GM12892 (cell line): ENCODE data around the gene FARSA.
"Not testable (repeated sequence)": the region's sequence is repeated elsewhere in the genome, so short reads cannot be mapped to it uniquely, and the experiment has no call there.

Source experiments
- DNase-seq: peaks from one replicate; pipeline ENCODE4 v3.0.0; 2011; ENCODE audit not compliant: insufficient read length
- FAIRE-seq: peaks from 2 replicates; lab custom pipeline; 2011; peaks lifted over from hg19 to GRCh38; lab: Jason Lieb, UNC
- POLR2A ChIP-seq: IDR thresholded peaks from 2 replicates; pipeline ENCODE4 v1.6.1; 2011; ENCODE audit warnings: low read depth, low read length, control low read depth
- POLR2AphosphoS5 ChIP-seq: IDR thresholded peaks from 2 replicates; pipeline ENCODE4 v1.6.1; 2011; ENCODE audit warnings: low read depth, low read length, control low read depth
- TAF1 ChIP-seq: IDR thresholded peaks from 2 replicates; pipeline ENCODE4 v1.6.1; 2011; ENCODE audit warnings: low read depth, mild to moderate bottlenecking, control low read depth, low read length, borderline replicate concordance

FARSA gene

GRCh38 chr19:12952488-12953137, 19.1 kb upstream of the FARSA start:
- FAIRE-seq (no peak), DNase-seq (no peak)
- TF ChIP-seq POLR2A (no peak), TAF1 (no peak), POLR2AphosphoS5 (no peak)

- not testable (repeated sequence) for DNase-seq, FAIRE-seq
These were observed 18.5 kb upstream of the FARSA start for GRCh38 chr19:12952050-12952449.

DNA sequence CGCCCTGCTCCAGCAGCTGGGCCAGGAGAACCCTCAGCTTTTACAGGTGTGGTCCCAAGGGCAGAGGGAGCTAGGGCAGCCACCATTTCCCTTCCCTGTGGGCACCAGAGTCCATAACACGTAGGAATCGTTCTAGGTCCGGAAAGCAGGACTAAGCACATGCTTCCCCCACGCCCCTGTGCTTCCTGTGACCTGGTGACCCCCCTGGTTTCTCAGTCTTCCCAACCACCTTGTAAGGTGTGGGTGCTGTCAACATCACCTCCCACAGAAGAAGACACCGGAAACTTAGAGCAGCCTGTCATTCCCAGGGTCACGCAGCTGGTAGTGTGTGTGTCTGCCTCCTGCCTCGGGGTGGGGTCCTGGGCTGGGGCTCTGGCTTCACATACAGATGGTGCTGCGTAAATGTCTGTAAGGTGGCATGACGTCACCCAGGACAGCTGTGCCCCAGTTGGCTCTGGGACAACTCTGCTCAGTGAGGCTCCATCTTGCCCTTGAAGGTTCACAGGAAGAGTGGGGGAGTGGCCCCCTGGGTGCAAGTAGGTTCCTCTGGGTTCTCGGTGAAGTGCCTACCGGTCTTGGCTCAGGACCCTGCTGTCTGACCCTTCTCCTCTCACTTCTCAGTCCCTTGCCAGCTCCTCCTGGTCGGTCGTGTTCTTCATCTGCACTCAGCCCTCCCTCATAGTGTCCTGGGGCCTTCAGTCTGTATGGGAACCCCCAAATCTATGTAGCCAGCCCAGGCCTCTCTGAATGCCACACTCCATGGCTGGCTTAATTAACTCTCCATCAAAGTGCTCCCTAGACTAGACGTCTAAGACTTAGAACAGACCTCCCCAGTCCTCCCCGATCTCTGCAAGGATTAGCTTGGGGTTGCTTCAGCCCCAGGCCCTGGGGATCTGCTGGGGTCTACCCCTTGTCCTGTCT, 16.1 kb upstream of the FARSA start:
- FAIRE-seq, result no peak
- DNase-seq, result no peak
- TF ChIP-seq TAF1, result no peak
- 0 out of 2 replicates have a peak, but pooled peaks have one; percentile 12 for TF ChIP-seq POLR2AphosphoS5
- TF ChIP-seq POLR2A, result no peak

- TF ChIP-seq TAF1, result no peak
- 0 out of 2 replicates have a peak, but pooled peaks have one; percentile 4 for TF ChIP-seq POLR2AphosphoS5
- FAIRE-seq (no peak), DNase-seq (no peak)
These were observed 15.3 kb upstream of the FARSA start for GRCh38 chr19:12948612-12949362.

- no peak for DNase-seq
- TF ChIP-seq POLR2AphosphoS5, result 0 out of 2 replicates have a peak, but pooled peaks have one; percentile 0
- TF ChIP-seq POLR2A, result peak; percentile 32; the same call in 1 of the 2 replicates
- no peak for TF ChIP-seq TAF1
- no peak for FAIRE-seq
These were observed 14.4 kb upstream of the FARSA start for GRCh38 chr19:12947702-12948611.

DNA sequence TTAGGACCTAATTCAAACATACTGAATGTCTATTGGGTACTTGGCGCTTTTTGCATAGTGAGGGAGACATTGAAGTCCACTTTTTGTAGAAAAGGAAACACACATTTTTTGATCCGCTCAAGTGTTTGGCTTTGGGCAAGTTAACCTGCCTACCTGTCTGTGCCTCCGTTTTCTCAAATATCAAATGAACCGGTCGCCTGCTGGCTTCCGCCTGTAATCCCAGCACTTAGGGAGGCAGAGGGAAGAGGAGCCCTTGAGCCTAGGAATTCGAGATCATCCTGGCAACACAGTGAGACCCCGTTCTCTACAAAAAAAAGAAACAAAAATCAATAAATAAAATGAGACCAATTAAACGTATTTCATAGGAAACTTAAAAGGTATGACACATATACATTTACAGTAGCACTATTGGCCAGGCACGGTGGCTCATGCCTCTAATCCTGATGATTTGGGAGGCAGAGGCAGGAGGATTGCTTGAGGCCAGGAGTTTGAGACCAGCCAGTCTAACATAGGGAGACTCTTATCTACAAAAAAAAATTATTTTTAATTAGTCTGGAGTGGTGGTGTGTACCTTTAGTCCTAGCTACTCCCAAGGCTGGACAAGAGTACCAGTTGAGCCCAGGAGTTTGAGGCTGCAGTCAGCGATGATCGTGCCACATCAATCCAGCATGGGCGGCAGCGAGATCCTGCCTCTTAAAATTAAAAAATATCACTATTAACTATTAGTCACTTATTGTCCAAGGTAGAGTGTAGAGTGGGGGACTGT, 13.4 kb upstream of the FARSA start:
- DNase-seq, result no peak
- no peak for TF ChIP-seq POLR2AphosphoS5
- FAIRE-seq, result no peak

DNA sequence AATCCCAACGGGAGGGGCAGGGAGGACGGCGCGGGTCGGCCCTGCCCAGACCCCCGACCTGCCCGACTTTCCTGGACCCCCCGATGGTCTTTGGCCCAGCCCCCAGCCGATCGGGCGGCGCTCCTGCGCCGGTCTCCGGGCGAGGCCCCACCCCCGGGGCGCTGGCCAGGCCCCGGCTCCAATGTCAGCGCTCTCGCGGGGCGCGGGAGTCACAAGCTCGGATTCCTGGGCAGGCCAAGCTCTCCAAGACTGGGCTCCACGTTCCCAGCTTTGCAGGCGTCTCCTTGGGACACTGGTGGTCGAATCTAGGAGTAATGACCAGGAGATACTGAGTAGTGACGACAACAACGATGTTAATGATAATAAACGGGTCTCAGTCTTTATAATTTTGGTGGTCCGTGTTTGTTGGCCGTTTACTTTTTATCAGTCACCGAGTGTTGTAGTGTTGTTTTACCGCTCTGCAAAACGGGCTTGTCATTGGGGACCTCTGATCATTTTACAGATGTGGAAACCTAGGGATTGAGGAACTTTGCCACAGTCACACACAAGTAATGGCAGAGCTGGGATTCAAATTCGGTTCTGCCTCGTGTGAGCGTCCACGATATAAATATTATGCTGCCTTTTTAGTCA, 12.7 kb upstream of the FARSA start:
- TF ChIP-seq TAF1 (no peak), POLR2A (no peak), POLR2AphosphoS5 (no peak)
- FAIRE-seq, result peak; percentile 69
- peak; percentile 54 for DNase-seq

DNA sequence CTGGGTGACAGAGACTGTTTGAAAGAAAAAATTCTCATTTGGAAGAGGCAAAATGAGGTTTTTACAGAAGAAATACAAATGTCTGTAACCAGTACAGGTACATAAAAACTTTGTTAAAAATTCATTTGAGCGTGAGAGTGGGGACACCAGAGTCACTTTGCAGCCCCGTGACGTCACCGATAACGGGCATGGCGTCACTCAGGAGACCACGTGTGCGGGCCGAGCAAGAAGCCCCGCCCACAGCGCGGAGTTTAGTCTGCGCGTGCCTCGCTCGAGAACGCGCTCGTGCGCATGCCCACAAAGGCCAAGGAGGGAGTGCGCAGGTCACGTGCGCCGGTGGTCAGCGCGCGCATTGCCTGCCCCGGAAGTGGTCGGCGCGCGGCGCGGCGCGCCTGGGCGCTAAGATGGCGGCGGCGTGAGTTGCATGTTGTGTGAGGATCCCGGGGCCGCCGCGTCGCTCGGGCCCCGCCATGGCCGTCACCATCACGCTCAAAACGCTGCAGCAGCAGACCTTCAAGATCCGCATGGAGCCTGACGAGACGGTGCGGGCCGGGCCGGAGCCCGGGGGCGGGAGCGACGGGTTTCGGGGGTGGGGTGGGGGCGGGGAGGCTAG, 12.1 kb upstream of the FARSA start, which contains the start of gene RAD23A:
Gene RAD23A (plus strand): TSS at position 384 of the 613 bp plus-strand sequence. CDS start 87 bp downstream, at position 471.
- DNase-seq, result peak; percentile 89
- TF ChIP-seq POLR2A (peak; percentile 97), POLR2AphosphoS5 (peak; percentile 99), TAF1 (peak; percentile 98)
- FAIRE-seq, result peak; percentile 100

- no peak for FAIRE-seq
- TF ChIP-seq TAF1 (no peak), POLR2A (no peak), POLR2AphosphoS5 (no peak)
- DNase-seq, result no peak
These were observed 10.7 kb upstream of the FARSA start for GRCh38 chr19:12944104-12944674.
